ENCODE measurements around the gene ATP11A.
"Not testable (repeated sequence)": the region's sequence is repeated elsewhere in the genome, so short reads cannot be mapped to it uniquely, and the experiment has no call there.

The ATP11A gene

DNA sequence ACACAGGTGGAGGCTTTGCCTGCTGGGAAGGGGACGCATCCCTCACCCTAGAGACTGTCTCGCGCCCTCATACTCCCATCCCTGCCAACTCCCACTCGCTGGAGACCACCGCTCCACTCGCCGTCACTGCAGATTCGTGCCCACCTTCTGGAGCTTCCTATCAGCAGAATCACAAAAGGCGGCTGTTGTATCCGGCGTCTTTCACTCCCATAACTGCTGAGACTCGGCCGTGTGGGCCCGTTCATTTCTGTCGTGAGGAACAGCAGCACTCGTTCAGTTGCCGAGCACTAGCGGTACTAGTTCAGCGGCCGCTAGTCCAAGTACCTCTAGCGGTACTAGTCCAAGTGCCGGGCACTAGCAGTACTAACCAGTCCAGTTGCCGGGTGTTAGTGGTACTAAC, 154.6 kb downstream of the ATP11A start:
- no peak for DNase-seq

- no peak for DNase-seq
These were observed 155.0 kb downstream of the ATP11A start for GRCh38 chr13:112844879-112845278.

DNA sequence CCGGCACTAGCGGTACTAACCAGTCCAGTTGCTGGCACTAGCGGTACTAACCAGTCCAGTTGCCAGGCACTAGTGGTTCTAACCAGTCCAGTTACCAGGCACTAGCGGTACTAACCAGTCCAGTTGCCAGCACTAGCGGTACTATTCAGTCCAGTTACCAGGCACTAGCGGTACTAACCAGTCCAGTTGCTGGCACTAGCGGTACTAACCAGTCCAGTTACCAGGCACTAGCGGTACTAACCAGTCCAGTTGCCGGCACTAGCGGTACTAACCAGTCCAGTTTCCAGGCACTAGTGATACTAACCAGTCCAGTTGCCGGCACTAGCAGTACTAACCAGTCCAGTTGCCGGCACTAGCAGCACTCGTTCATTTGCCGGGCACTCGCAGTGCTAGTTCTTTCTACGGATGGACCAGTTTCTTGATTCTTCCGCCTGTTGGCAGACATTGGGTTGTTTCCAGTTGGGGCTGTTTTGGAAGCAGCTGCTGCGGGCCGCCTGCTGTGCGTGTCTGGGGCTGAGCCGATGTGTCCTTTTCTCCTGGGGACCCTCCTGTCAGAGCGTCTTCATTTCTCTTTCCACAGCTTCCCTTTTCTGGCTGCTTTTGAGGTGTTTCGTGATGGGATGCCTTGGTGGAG, 155.8 kb downstream of the ATP11A start:
- no peak for DNase-seq

DNA sequence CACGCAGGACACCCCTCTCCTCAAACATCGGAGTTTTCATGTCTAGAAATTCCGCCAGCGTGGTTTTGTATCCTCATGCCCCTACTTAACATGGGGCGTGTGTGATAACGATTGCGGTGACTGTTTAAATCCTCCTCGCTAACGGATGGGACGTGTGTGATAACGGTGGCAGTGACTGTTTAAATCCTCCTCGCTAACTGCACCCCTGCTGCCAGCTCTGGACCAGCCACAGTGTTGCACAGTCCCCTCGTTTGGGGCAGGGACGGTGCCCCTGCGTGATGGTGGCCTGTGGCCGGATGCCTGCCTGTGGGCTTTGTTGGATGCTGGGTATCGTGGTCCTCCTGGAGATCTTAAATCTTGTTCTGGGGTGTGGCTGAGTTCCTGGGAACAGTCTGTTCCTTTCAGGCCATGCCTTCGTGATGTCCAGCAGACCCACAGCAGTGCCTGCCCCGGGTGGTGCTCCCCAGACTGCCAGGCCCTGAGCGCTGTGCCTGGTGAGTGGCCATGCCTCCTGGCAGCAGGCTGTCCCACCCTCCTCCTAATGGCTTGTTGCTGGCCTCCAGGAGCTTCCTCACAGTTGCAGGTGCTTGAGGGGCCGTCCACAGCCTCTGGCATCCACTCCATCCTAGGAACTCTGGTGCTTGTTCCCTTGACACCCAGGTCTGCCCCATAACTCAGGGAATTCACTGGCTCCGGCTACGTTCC, 156.7 kb downstream of the ATP11A start:
- DNase-seq = no peak

- no peak for DNase-seq
These were observed 159.7 kb downstream of the ATP11A start for GRCh38 chr13:112849500-112849899.

GRCh38 chr13:112850273-112850672, 160.4 kb downstream of the ATP11A start:
- no peak for DNase-seq

GRCh38 chr13:112851107-112852038, 161.5 kb downstream of the ATP11A start:
- no peak for DNase-seq

- no peak for DNase-seq
These were observed 162.6 kb downstream of the ATP11A start for GRCh38 chr13:112852392-112852791.

DNA sequence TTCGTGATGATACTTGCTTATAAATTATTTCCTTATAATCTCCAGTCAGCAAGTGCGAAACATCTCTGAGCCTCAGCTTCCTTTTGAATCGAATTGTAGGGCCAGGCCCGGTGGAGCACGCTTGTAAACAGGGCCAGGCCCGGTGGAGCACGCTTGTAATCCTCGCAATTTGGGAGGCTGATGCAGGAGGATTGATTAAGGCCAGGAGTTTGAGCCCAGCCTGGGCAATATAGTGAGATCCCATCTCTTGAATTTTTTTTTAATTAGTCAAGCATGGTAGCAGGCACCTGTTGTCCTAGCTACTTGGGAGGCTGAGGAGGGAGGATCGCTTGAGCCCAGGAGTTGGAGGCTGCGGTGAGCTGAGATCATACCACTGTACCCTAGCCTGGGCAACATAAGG, 163.0 kb downstream of the ATP11A start:
- DNase-seq = no peak

DNA sequence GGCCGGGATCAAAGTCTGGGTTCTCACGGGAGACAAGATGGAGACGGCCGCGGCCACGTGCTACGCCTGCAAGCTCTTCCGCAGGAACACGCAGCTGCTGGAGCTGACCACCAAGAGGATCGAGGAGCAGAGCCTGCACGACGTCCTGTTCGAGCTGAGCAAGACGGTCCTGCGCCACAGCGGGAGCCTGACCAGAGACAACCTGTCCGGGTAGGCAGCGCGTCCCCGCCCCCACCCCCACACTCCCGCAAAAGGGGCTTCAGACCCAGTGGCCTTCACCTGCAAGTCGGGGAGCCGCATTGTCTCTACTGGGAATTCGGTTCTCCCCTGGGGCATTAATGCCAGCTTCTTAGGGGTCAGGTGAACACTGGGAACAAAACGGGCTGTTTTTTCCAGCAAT, 164.5 kb downstream of the ATP11A start:
- DNase-seq = no peak

DNA sequence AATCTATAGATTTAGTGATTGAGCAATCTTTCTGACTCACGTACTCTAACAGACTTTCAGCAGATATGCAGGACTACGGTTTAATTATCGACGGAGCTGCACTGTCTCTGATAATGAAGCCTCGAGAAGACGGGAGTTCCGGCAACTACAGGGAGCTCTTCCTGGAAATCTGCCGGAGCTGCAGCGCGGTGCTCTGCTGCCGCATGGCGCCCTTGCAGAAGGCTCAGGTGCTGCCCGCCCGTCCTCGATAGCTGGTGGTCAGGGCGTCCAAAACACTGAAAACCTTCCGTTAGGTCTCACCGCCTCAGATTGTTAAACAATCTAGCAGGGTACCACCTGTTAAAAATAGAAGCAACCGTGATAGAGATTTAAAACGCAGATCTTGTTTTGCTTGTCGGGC, 166.0 kb downstream of the ATP11A start:
- DNase-seq = no peak

DNA sequence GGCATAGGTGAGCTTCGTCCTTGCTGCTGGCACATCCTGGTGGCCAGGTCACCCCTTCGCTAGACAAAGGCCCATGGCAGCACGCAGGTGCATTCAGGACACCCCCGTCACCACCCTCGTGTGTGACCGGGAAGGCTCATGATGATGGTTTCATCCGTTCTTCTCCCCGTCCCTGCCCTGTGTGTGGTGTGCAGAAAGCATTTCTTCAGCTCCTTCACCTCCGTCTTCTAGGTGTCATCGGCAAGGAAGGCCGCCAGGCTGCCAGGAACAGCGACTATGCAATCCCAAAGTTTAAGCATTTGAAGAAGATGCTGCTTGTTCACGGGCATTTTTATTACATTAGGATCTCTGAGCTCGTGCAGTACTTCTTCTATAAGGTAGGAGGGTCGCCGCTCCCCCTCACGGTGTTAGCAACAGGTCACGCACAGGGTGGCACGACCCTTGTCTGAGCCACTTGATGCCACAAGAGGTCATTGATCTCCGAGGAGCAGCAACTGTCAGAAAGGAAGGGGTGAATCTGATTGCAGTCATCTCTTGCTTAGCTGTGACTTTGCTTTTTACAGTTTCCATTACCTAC, 168.2 kb downstream of the ATP11A start:
- DNase-seq = no peak

DNA sequence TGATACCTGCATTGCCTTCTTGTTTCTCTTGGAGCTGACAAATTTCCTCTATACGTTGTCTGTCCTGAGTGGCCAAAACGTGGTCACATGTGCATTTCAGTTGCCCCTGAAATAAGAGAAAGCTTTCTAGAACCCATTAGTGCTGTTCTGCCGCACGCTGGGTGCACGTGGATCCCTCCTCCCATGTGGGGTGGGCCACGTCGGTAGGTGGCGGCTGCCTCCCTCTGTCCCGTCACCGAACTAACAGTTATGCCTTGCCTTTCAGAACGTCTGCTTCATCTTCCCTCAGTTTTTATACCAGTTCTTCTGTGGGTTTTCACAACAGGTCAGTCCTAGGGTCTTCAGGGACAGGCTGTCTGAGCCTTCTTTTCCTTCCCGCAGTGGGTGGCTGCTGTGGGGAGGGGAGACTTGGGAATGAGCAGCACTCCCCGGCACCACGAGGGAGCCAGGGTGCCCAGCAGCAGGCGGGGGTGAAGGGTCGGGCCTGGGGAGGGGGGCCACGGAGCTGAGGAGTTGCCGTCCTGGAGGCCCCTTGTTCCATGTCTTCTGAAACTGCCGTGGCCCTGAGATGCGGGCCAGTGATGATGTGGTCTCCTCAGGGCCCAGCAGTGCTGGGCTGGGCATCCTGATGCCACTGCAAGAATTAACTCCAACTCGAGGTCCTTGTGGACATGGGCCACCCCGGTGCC, 169.4 kb downstream of the ATP11A start:
- DNase-seq = no peak

DNA sequence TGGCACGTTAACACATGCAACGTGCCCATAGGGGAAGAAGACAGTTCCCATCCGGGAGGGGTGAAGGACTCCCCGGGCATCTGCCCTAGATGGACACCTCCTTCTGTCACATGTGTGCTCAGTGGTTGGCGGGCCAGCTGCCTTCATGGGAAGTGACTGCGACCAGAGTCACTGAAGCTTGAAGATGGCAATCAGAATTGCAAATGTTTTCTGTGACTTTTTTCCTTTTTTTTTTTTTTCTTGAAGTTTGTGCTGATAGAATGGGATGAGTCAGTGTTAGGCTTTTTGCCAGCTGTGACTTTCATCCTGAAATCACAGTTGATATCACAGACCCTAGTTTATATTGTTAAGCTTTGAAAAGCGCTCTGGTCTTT, 170.0 kb downstream of the ATP11A start:
- DNase-seq = peak; percentile 30

DNA sequence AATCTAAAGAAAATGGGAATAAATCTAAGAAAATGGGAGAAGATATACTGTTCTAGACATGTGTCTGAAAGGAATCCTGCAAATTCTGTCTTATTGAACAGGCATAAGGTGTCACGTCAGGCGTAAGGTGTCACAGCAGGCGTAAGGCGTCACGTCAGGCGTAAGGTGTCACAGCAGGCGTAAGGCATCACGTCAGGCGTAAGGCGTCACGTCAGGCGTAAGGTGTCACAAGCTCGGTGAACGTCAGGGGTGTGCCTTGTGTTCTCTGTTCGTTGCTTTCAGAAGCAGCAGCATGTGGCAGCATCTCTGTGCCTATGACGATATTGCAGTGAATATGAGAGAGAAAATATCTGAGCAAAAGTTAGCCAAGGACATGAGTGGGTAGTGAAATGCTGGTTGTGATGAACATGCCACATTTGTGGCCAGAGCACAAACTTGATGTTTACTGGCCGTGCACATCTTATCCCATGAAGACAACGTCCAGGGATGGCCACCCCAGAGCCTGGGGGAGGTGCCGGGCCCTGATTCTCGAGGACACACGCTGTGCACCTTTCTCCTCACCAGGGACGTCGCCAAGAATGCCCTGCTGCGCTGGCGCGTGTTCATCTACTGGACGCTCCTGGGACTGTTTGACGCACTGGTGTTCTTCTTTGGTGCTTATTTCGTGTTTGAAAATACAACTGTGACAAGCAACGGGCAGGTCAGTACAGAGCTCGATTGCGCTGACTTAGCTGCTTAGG, 172.2 kb downstream of the ATP11A start:
- DNase-seq = no peak

DNA sequence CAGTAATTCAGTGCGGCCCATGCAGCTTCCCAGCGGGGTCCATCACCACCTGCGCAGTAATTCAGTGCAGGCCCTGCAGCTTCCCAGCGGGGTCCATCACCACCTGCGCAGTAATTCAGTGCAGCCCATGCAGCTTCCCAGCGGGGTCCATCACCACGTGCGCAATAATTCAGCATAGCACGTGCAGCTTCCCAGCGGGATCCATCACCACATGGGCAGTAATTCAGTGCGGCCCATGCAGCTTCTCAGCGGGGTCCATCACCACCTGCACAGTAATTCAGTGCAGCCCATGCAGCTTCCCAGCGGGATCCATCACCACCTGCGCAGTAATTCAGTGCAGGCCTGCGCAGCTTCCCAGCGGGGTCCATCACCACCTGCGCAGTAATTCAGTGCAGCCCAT, 173.5 kb downstream of the ATP11A start:
- DNase-seq = not testable (repeated sequence)

GRCh38 chr13:112865478-112865877, 175.6 kb downstream of the ATP11A start:
- DNase-seq = not testable (repeated sequence)

- no peak for DNase-seq
These were observed 177.5 kb downstream of the ATP11A start for GRCh38 chr13:112867301-112867711.

DNA sequence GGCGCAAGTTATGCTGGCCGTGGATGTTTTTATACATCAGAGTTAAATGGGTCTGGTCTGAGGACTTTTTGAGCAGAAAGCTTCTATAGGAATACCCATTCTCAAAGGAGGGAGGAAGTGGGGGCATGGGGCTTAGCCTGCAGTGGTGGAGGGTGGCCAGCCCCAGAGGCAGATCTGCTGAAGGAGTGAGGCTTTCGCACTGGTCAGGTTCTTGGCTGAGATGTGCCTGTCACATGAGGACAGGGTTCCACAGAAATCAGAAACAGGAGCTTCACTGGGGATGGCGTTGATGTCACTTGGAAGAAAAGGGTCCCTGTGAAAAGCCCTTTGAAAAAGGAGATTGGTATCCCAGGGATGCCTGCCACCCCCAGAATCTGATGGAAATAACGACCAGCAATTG, 178.5 kb downstream of the ATP11A start:
- DNase-seq = no peak

DNA sequence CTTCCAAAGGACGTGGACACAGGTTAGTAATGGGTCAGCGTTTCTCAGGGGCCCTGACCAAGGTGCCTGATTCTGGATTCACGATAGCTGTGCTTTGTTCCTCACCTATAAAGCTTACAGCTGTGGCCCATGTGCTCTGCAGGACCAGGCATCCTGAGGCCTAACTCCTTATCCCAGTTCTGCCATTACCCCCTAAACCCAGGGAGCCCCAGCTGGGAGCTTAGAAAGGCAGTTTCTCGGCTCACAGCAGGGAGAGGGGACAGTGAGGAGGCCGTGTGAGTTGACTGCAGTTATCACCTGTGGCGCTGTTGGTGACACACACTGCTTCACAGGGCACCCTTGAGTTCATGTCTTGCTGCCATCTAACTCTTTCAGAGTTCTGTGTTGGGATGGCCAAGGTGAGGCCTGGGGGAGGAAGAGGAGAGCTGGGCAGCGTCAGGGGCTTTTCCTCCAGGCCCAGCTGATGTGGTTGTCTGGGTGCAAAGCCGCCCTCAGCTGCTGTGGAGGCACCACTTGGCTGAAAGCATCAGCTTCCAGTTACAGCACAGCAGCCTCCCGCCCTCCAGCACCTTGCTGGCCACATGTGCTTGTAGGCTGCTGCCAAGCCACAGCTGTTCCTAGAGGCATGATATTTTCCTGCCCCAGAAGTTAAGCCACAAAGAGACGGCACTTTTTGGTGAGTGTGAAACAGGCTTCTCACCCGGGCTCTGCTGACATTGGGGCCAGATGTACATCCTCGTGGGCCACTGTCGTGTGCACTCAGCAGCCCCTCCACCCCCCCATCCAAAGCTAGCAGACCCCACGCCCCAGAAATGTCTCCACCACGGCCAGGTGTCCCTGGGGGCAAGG, 179.6 kb downstream of the ATP11A start:
- no peak for DNase-seq

- DNase-seq = no peak
These were observed 180.2 kb downstream of the ATP11A start for GRCh38 chr13:112870051-112870331.
